Caco-2 (cell line): ENCODE results near the gene CCK. TPM values are rescaled to one million over a fixed set of nuclear protein-coding genes. Genes with fewer than 3 reads are reported as not detected.

Experiments
- BruUV-seq: library from RNA; stranded (reverse); fragments of 400-500 nt; replicated peaks from 2 replicates; lab custom pipeline; 2021; lab: Mats Ljungman, UMichigan
- CTCF ChIA-PET: fragments of 300-600 bp; sonication (Branson Sonifier 250); formaldehyde crosslinking; loops from one replicate; lab custom pipeline; 2022; ENCODE audit warnings: antibody characterized with exemption; lab: Charles Lee
- POLR2A ChIA-PET: fragments of 300-600 bp; sonication (Branson Sonifier 250); formaldehyde crosslinking; loops from one replicate; lab custom pipeline; 2022; ENCODE audit warnings: antibody characterized with exemption; lab: Charles Lee
- DNase-seq, 2 experiments: peaks; one replicate each; pipeline versions ENCODE4 v3.0.0 to v3.0.0-alpha.2; 2020 to 2022
- H3K27me3 ChIP-seq: replicated peaks from 2 replicates; pipeline ENCODE4 v1.6.0; 2011; ENCODE audit warnings: low read length; ENCODE audit not compliant: control insufficient read depth, insufficient read depth
- H3K36me3 ChIP-seq: 2 replicates; pipeline ENCODE4 v1.5.1; 2011; ENCODE audit warnings: low read length; ENCODE audit not compliant: control insufficient read depth, insufficient read depth
- H3K4me1 ChIP-seq: fragments of 250-450 bp; sonication (Bioruptor Pico); 2 replicates; pipeline ENCODE4 v1.5.1; 2020; ENCODE audit warnings: mild to moderate bottlenecking
- H3K4me3 ChIP-seq: 2 replicates; pipeline ENCODE4 v1.5.1; 2011; ENCODE audit warnings: low read depth, mild to moderate bottlenecking, control low read depth, low read length
- H3K9me3 ChIP-seq: fragments of 250-450 bp; sonication (Bioruptor Pico); 2 replicates; pipeline ENCODE4 v1.5.1; 2020; ENCODE audit warnings: mild to moderate bottlenecking, moderate library complexity
- H3K27ac Mint-ChIP-seq: one replicate; pipeline ENCODE4 v1.8.0; 2022; ENCODE audit warnings: mixed read lengths; ENCODE audit not compliant: unreplicated experiment
- H3K27me3 Mint-ChIP-seq: one replicate; pipeline ENCODE4 v1.8.0; 2022; ENCODE audit warnings: mixed read lengths; ENCODE audit not compliant: insufficient read depth, unreplicated experiment
- H3K36me3 Mint-ChIP-seq: one replicate; pipeline ENCODE4 v1.8.0; 2022; ENCODE audit warnings: mild to moderate bottlenecking, mixed read lengths; ENCODE audit not compliant: insufficient read depth, unreplicated experiment
- H3K4me1 Mint-ChIP-seq: one replicate; pipeline ENCODE4 v1.8.0; 2022; ENCODE audit warnings: low read depth, mixed read lengths; ENCODE audit not compliant: unreplicated experiment
- H3K4me3 Mint-ChIP-seq: one replicate; pipeline ENCODE4 v1.8.0; 2022; ENCODE audit warnings: mild to moderate bottlenecking, moderate library complexity, mixed read lengths; ENCODE audit not compliant: unreplicated experiment
- H3K9me3 Mint-ChIP-seq: one replicate; pipeline ENCODE4 v1.8.0; 2022; ENCODE audit warnings: mixed read lengths; ENCODE audit not compliant: unreplicated experiment
- CTCF ChIP-seq, 2 experiments: fragments of 200-600 bp in 1 of 2; IDR thresholded peaks; 1 replicate in 1 of 2; 2 replicates in 1 of 2; pipeline versions ENCODE4 v1.5.1 to v1.8.0; 2011 to 2022; ENCODE audit warnings: antibody characterized with exemption in 1 of 2, control low read depth in 1 of 2, inconsistent platforms in 1 of 2, low read depth in 1 of 2, low read length in 1 of 2, mild to moderate bottlenecking in 1 of 2, moderate library complexity in 1 of 2; ENCODE audit not compliant: insufficient read depth in 1 of 2, severe bottlenecking in 1 of 2, unreplicated experiment in 1 of 2
- intact Hi-C: fragments of 100-400 bp; cut with micrococcal nuclease; formaldehyde crosslinking; loops from one replicate; pipeline ENCODE4 v1.10.0; 2022; ENCODE audit not compliant: unreplicated experiment
- total RNA-seq: library from RNA; stranded (reverse); gene quantifications from 2 replicates; pipeline ENCODE4 v1.2.3, GENCODE V29; 2022

Gene CCK
- total RNA-seq, 1 experiment from 2014 or later: not detected

DNA sequence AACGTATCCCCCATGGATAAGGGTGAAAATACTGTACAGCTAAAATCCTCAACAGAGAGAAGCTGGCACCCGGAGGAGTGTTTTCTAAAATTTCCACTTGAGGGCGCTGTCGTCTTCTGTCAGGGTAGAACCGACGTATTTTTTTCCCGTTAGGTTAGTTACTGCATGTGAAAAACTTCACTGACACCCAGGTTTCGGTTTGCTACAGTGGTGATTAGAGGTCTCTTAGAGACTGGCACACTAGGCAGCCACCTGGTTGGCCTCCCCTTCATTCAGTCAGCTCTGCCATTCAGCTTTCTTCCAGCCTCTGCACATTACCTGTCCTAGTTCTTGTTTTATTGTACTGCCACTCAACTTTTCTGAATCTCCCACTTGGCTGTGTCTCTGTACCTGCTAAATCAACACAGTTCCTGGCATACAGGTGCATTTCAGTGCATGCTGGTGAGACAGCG lies 18.4 kb downstream of the CCK start:
- ChIA-PET CTCF (interaction anchor here (1.0 to 4.7 kb wide), 5 partner anchors 18 to 297 kb away, joined by 3 to 35 read pairs (median 3); partner anchors contain the start of gene VIPR1), POLR2A (no interaction called here)
- Mint-ChIP-seq H3K27me3 (peaks cover 8% of the 10 kb centered on the region), H3K4me1 (no peaks in the 10 kb centered on the region), H3K9me3 (no peaks in the 10 kb centered on the region), H3K4me3 (no peak overlapping the region), H3K36me3 (no peaks in the 10 kb centered on the region), H3K27ac (no peak overlapping the region)
- peak in 1 of 2 experiments; percentile 66 for DNase-seq
- peak; percentile 72 to 76 for TF ChIP-seq CTCF (IDR thresholded peaks at IDR 0.05; ENCODE audit: insufficient read depth in 1 of 2, low read depth in 1 of 2, low read length in 1 of 2, severe bottlenecking in 1 of 2, unreplicated experiment in 1 of 2)
- intact Hi-C loops: loop anchor here (1.0 to 5.0 kb wide), 2 partner anchors 196 to 300 kb away; no protein-coding TSS in a partner anchor
- no peaks in the 10 kb centered on the region for H3K4me1 ChIP-seq
- no peaks in the 10 kb centered on the region; the same call in none of the 2 replicates for H3K27me3 ChIP-seq
- H3K4me3 ChIP-seq: no peak overlapping the region
- no TSS peak for BruUV-seq
- H3K9me3 ChIP-seq: no peaks in the 10 kb centered on the region
- no peaks in the 10 kb centered on the region for H3K36me3 ChIP-seq

GRCh38 chr3:42246091-42246490 lies 19.9 kb downstream of the CCK start:
- H3K36me3 ChIP-seq: no peaks in the 10 kb centered on the region
- H3K27me3 Mint-ChIP-seq: peaks cover 8% of the 10 kb centered on the region
- no peak for DNase-seq
- CTCF ChIA-PET: interaction anchor here (1.3 to 4.7 kb wide), 2 partner anchors 196 to 197 kb away, joined by 4 to 35 read pairs; no protein-coding TSS in a partner anchor
- H3K4me3 Mint-ChIP-seq: no peak overlapping the region
- intact Hi-C loops: loop anchor here (5.0 kb wide), 1 partner anchor 301 kb away; no protein-coding TSS in a partner anchor
- H3K9me3 ChIP-seq: no peaks in the 10 kb centered on the region
- no peaks in the 10 kb centered on the region; the same call in none of the 2 replicates for H3K27me3 ChIP-seq
- TF ChIP-seq CTCF (IDR thresholded peaks at IDR 0.05; ENCODE audit: insufficient read depth in 1 of 2, low read depth in 1 of 2, low read length in 1 of 2, severe bottlenecking in 1 of 2, unreplicated experiment in 1 of 2): no peak
- no peak overlapping the region for H3K27ac Mint-ChIP-seq
- no TSS peak for BruUV-seq
- no peaks in the 10 kb centered on the region for H3K36me3 Mint-ChIP-seq
- no peaks in the 10 kb centered on the region for H3K9me3 Mint-ChIP-seq
- H3K4me1 Mint-ChIP-seq: no peaks in the 10 kb centered on the region
- no peak overlapping the region for H3K4me3 ChIP-seq
- no peaks in the 10 kb centered on the region for H3K4me1 ChIP-seq
- POLR2A ChIA-PET: no interaction called here

DNA sequence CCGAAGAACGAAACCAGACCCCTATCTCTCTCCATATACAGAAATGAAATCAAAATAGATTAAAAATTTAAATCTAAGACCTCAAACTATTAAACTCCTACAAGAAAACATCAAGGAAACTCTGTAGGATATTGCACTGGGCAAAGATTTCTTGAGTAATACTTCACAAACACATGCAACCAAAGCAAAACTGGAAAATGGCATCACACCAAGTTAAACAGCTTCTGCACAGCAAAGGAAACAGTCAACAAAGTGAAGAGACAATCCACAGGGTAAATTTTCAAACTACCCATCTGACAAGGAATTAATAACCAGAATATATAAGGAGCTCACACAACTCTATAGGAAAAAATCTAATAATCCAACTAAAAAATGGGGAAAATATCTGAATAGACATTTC lies 29.4 kb downstream of the CCK start:
- POLR2A ChIA-PET: no interaction called here
- Mint-ChIP-seq H3K9me3 (peaks cover 30% of the 10 kb centered on the region), H3K27me3 (peaks cover 12% of the 10 kb centered on the region), H3K4me3 (no peak overlapping the region), H3K4me1 (no peaks in the 10 kb centered on the region), H3K36me3 (no peaks in the 10 kb centered on the region), H3K27ac (no peak overlapping the region)
- BruUV-seq: no TSS peak
- Histone ChIP-seq H3K4me3 (no peak overlapping the region), H3K9me3 (no peaks in the 10 kb centered on the region; the same call in 1 of the 2 replicates), H3K4me1 (no peaks in the 10 kb centered on the region), H3K27me3 (no peaks in the 10 kb centered on the region), H3K36me3 (no peaks in the 10 kb centered on the region)
- intact Hi-C loops: no loop called here
- no peak for TF ChIP-seq CTCF (IDR thresholded peaks at IDR 0.05; ENCODE audit: insufficient read depth in 1 of 2, low read depth in 1 of 2, low read length in 1 of 2, severe bottlenecking in 1 of 2, unreplicated experiment in 1 of 2)
- DNase-seq: no peak
- CTCF ChIA-PET: no interaction called here
